Esophagus muscularis mucosa (tissue), 4 donors: ENCODE results near the gene CENPP. TPM values are rescaled to one million over a fixed set of nuclear protein-coding genes. Genes with fewer than 3 reads are reported as not detected.

Experiments
- DNase-seq: peaks from one replicate; pipeline ENCODE4 v3.0.0-alpha.2; 2017; ENCODE audit errors: extremely low spot score
- H3K27ac ChIP-seq, 4 donors: fragments of 200-600 bp; sonication (generic); replicated peaks in 1 of 4; 1 replicate in 3 of 4; 2 replicates in 1 of 4; pipeline ENCODE4 v1.5.1; 2016 to 2019; ENCODE audit warnings: mild to moderate bottlenecking in 1 of 4
- H3K27me3 ChIP-seq, 4 donors: fragments of 200-600 bp; sonication (generic); one replicate each; pipeline versions ENCODE4 v1.5.1 to v1.6.0; 2016 to 2019
- H3K36me3 ChIP-seq, 4 donors: fragments of 200-600 bp; sonication (generic); one replicate each; pipeline ENCODE4 v1.5.1; 2016 to 2019
- H3K4me1 ChIP-seq, 4 donors: fragments of 200-600 bp; sonication (generic); one replicate each; pipeline ENCODE4 v1.5.1; 2016 to 2019
- H3K4me3 ChIP-seq, 4 donors: fragments of 200-600 bp; sonication (generic); 1 replicate in 2 of 4; 2 replicates in 2 of 4; pipeline ENCODE4 v1.5.1; 2016 to 2019; ENCODE audit warnings: mild to moderate bottlenecking in 4 of 4, moderate library complexity in 1 of 4
- H3K9me3 ChIP-seq, 4 donors: fragments of 200-600 bp; sonication (generic); 1 replicate in 3 of 4; 2 replicates in 1 of 4; pipeline ENCODE4 v1.5.1; 2016 to 2019
- EP300 ChIP-seq: sonication (generic); formaldehyde crosslinking; IDR thresholded peaks from one replicate; pipeline ENCODE4 v1.6.1; 2017; ENCODE audit warnings: antibody characterized with exemption
- POLR2A ChIP-seq: fragments of 450-650 bp; IDR thresholded peaks from one replicate; pipeline ENCODE4 v1.6.1; 2017; ENCODE audit warnings: antibody characterized with exemption, moderate library complexity, mild to moderate bottlenecking, low read depth
- POLR2AphosphoS5 ChIP-seq, 2 donors: sonication (generic); formaldehyde crosslinking; IDR thresholded peaks; one replicate each; pipeline ENCODE4 v1.6.1; 2017; ENCODE audit warnings: antibody characterized with exemption in 2 of 2
- whole genome bisulfite sequencing: methylation state at CpG from one replicate; pipeline ENCODE4 v1.1.5; 2018; 5-methylcytosine and 5-hydroxymethylcytosine counted together
- intact Hi-C: fragments of 100-400 bp; cut with DNase I; formaldehyde crosslinking; loops from one replicate; pipeline ENCODE4 v1.15.1; 2023
- total RNA-seq, 4 donors: library from RNA; depleted of rRNA; stranded (reverse); fragments of >200 nt; gene quantifications; one replicate each; pipeline versions ENCODE4 v1.1.0 to v1.2.1, GENCODE V29; 2016
- TF ChIP-seq, protein P1 (sequence below), 3 experiments: fragments of 200-600 bp in 2 of 3; fragments of 450-650 bp in 1 of 3; sonication (generic) in 2 of 3; IDR thresholded peaks; one replicate each; pipeline ENCODE4 v1.5.1; 2017 to 2019; ENCODE audit warnings: antibody characterized with exemption in 3 of 3, mild to moderate bottlenecking in 2 of 3, moderate library complexity in 1 of 3

CENPP gene
- total RNA-seq, 4 donors from 2014 or later, result 1.0 to 5.8 (median 2.0) TPM

DNA sequence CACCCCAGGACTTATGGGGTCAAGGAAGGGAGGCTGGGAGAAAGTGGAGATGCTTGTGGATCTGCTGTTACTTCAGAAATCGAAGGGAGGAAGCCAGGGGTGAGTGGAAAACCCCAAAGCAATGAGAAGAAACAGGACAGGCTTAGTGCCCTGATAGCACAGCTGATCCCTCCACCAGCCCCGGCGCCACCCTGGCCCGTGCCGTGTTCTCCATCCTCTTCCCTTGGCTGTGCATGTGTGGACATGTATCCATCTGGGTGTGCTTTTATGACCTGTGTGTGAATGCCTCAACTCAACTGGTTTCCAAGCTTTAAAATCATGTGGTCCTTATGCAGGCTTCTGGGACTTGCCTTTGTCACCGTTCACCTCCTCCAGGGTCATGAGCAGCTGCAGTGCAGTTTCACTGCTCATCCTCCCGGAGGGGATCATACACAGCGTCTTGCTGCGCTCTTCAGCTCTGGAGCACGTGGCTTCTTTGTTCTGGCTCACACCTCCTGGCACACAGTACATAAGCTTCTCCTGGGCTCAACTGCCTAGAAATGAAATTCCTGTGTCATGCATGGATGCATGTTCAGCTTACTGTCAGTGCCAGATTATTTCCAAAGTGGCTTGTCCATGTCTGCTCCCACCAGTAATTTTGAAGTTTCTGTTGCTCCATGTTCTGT lies 286.0 kb downstream of the CENPP start:
- Histone ChIP-seq H3K27ac (peak overlapping the region; percentile 82 to 90 (median 88)), H3K4me3 (no peak overlapping the region), H3K4me1 (peaks cover 30 to 100% (median 97%) of the 10 kb centered on the region in 4 donors), H3K27me3 (no peaks in the 10 kb centered on the region), H3K36me3 (peaks cover 0 to 53% (median 17%) of the 10 kb centered on the region in 4 donors), H3K9me3 (no peaks in the 10 kb centered on the region)
- DNase-seq, result peak; percentile 53
- intact Hi-C loops, result no loop called here
- 84% methylated on average over 10 of the region's 10 CpGs for WGBS
- TF ChIP-seq, protein P1, sequence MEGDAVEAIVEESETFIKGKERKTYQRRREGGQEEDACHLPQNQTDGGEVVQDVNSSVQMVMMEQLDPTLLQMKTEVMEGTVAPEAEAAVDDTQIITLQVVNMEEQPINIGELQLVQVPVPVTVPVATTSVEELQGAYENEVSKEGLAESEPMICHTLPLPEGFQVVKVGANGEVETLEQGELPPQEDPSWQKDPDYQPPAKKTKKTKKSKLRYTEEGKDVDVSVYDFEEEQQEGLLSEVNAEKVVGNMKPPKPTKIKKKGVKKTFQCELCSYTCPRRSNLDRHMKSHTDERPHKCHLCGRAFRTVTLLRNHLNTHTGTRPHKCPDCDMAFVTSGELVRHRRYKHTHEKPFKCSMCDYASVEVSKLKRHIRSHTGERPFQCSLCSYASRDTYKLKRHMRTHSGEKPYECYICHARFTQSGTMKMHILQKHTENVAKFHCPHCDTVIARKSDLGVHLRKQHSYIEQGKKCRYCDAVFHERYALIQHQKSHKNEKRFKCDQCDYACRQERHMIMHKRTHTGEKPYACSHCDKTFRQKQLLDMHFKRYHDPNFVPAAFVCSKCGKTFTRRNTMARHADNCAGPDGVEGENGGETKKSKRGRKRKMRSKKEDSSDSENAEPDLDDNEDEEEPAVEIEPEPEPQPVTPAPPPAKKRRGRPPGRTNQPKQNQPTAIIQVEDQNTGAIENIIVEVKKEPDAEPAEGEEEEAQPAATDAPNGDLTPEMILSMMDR (IDR thresholded peaks at IDR 0.05), result no peak
- TF ChIP-seq POLR2A (no peak), EP300 (no peak)

DNA sequence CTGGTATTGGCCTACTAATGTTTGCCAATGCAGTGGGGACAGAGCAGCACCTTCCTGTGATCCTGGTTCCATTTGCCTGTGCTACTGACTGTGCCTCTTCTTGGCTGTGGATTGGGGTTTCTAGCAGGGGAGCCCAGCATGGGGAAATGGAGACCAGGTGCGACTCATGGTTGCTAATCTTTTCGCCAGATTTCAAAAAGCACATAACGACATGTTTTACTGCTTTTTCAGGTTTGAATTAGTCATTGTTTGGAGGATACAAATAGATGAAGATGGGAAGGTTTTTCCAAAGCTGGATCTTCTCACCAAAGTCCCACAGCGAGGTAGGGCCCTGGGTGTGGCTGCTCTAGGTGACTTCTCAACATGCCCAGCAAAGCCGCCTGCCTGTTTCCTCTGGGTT lies 286.5 kb downstream of the CENPP start:
- no peaks in the 10 kb centered on the region for H3K27me3 ChIP-seq
- peak; percentile 84 for DNase-seq
- TF ChIP-seq POLR2AphosphoS5 (IDR thresholded peaks at IDR 0.05), result no peak
- no peak for TF ChIP-seq EP300
- TF ChIP-seq, protein P1 (IDR thresholded peaks at IDR 0.05), result no peak
- no peak for TF ChIP-seq POLR2A
- no peak overlapping the region for H3K4me3 ChIP-seq
- peaks cover 32 to 100% (median 97%) of the 10 kb centered on the region in 4 donors for H3K4me1 ChIP-seq
- intact Hi-C loops, result no loop called here
- peaks cover 0 to 58% (median 17%) of the 10 kb centered on the region in 4 donors for H3K36me3 ChIP-seq
- H3K9me3 ChIP-seq, result no peaks in the 10 kb centered on the region
- H3K27ac ChIP-seq, result peak overlapping the region; percentile 82 to 90 (median 88)
- WGBS, result 94% methylated on average over 5 of the region's 5 CpGs

DNA sequence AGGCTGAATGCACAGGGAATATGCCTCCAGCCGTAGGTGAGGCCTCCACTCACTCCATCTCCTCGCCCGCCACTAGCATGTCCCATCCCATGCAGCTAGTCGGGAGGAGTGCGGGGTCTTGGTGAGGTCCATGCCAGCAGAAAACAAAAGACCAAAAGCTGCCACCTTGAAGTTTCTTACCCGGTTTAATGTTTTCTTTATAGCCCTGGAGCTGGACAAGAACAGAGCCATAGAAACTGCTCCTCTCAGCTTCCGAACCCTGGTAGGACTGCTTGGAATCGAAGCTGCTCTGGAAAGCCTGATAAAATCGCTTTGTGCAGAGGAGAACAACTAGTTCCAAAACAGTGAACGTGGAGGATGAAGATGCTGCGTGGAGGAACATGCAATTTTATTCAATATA lies 287.1 kb downstream of the CENPP start:
- Histone ChIP-seq H3K27me3 (no peaks in the 10 kb centered on the region), H3K27ac (peak overlapping the region; percentile 82 to 90 (median 88)), H3K9me3 (no peaks in the 10 kb centered on the region), H3K4me3 (no peak overlapping the region), H3K4me1 (peaks cover 36 to 100% (median 97%) of the 10 kb centered on the region in 4 donors), H3K36me3 (peaks cover 0 to 63% (median 17%) of the 10 kb centered on the region in 4 donors)
- intact Hi-C loops, result no loop called here
- DNase-seq, result peak; percentile 60
- 88% methylated on average over 11 of the region's 11 CpGs for WGBS
- TF ChIP-seq POLR2AphosphoS5 (IDR thresholded peaks at IDR 0.05), result peak in 1 of 2 donors; percentile 10
- no peak for TF ChIP-seq EP300

DNA sequence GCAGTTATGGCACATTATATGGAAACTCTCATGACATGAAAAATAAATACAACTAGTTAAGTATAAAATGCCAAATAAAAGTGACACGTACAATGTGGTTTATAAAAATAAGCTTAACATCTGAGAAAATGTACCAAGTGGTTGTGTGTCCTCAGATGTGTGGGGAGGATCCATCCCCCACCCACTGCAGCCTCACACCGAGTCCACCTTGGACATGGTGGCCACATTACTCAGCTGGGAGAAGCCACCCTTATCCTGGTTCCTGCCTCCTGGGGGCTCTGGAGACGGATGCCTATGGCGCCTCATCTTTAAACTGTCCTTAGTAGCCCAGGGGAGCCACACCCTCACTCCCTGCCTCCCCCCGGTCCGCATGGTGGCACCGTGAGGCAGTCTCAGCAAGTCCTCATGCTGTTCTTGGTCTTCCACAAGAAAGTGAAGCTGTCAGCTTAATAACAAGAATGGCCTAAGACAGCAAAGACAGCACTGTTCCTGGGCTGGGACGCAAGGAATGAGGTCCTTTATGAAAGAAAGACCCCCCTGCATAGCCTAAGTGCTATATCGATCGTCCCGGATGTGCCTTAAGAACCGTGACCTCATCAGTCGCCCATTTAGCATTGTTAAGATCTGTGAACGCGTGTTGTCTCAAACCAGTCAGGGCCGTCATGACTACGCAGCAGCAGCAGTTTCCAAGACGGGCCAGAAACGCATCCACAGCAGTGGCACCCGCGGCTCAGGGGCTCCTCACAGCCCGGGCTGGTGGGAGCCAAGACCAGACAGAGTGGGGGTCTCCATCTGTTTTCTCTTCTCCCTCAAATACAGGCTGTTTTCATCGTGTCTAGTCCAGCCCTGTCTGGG lies 287.7 kb downstream of the CENPP start:
- TF ChIP-seq EP300 (no peak), POLR2AphosphoS5 (IDR thresholded peaks at IDR 0.05) (no peak), POLR2A (no peak)
- TF ChIP-seq, protein P1 (IDR thresholded peaks at IDR 0.05), result no peak
- Histone ChIP-seq H3K9me3 (no peaks in the 10 kb centered on the region), H3K4me1 (peaks cover 38 to 100% (median 97%) of the 10 kb centered on the region in 4 donors), H3K4me3 (no peak overlapping the region), H3K36me3 (peaks cover 0 to 70% (median 19%) of the 10 kb centered on the region in 4 donors), H3K27me3 (no peaks in the 10 kb centered on the region), H3K27ac (peak overlapping the region; percentile 82 to 90 (median 88))
- intact Hi-C loops, result no loop called here
- peak; percentile 55 for DNase-seq
- 94% methylated on average over 20 of the region's 23 CpGs for WGBS

DNA sequence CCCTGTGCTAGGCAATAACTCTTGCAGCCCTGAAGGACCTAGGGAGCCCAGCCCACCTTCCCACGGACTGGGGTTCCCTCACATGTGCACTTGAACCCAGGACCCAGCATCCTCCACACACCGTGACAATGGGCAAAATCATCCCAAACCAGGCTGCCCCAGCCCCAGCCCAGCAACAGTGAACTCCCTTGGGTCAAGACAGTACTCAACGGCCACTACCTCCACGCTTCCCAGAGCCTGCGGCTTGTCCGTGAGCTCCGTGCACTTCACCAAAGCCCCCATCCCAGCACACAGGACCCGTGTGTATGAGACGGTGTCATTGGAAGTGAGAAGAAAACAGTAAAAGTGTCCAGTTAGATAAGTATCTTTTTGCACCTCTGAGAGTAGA lies 288.4 kb downstream of the CENPP start:
- Histone ChIP-seq H3K4me1 (peaks cover 35 to 100% (median 97%) of the 10 kb centered on the region in 4 donors), H3K27ac (peak overlapping the region; percentile 82 to 90 (median 88)), H3K27me3 (no peaks in the 10 kb centered on the region), H3K9me3 (no peaks in the 10 kb centered on the region), H3K36me3 (peaks cover 0 to 76% (median 19%) of the 10 kb centered on the region in 4 donors), H3K4me3 (no peak overlapping the region)
- intact Hi-C loops, result no loop called here
- TF ChIP-seq POLR2AphosphoS5 (IDR thresholded peaks at IDR 0.05) (no peak), EP300 (no peak), POLR2A (no peak)
- TF ChIP-seq, protein P1 (IDR thresholded peaks at IDR 0.05), result no peak
- over 99% methylated on average over 7 of the region's 9 CpGs for WGBS
- peak; percentile 84 for DNase-seq
